Right forelimb (tissue), 1 donor: Measurements from ENCODE around the gene OR10H5.
A peak's percentile ranks its signal among the peaks of the same experiment; 100 is the strongest.
"Not testable (repeated sequence)": the region's sequence is repeated elsewhere in the genome, so short reads cannot be mapped to it uniquely, and the experiment has no call there.

Experiments used
- DNase-seq: peaks from one replicate; pipeline ENCODE4 v3.0.0-alpha.2; 2018

OR10H5 gene, protein sequence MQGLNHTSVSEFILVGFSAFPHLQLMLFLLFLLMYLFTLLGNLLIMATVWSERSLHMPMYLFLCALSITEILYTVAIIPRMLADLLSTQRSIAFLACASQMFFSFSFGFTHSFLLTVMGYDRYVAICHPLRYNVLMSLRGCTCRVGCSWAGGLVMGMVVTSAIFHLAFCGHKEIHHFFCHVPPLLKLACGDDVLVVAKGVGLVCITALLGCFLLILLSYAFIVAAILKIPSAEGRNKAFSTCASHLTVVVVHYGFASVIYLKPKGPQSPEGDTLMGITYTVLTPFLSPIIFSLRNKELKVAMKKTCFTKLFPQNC

GRCh38 chr19:15787611-15788155 lies at the start of gene OR10H5:
Gene OR10H5 (plus strand): TSS chr19:15787661. CDS start chr19:15794049, 6,388 bp downstream.
- DNase-seq: no peak

- no peak for DNase-seq
Measured at GRCh38 chr19:15737722-15738121, 49.7 kb upstream of the OR10H5 start, which contains the start of gene OR10H3. Gene OR10H3 (plus strand): TSS chr19:15737985. CDS start chr19:15741393, 3,408 bp downstream.

- no peak for DNase-seq
Measured at GRCh38 chr19:15740785-15741184, 46.7 kb upstream of the OR10H5 start.

DNA sequence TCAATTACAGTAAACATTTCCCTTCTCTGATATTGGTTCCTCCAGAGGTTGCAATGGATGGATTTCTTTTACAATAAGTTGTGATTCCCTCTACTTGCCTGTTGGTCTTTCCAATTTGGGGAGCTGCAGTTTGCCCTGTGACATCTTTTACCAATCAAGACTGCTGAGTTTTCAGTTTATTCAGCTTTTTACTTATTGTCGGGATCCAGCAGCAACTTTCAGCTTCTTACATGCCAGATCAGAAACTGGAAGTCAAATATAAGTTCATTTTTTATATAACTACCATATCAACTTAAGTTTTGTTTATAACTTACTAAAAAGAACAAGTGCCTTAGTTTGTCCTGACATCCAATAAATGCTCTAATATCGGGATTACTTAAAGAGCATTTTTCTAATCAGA lies 39.2 kb upstream of the OR10H5 start:
- DNase-seq: no peak

DNA sequence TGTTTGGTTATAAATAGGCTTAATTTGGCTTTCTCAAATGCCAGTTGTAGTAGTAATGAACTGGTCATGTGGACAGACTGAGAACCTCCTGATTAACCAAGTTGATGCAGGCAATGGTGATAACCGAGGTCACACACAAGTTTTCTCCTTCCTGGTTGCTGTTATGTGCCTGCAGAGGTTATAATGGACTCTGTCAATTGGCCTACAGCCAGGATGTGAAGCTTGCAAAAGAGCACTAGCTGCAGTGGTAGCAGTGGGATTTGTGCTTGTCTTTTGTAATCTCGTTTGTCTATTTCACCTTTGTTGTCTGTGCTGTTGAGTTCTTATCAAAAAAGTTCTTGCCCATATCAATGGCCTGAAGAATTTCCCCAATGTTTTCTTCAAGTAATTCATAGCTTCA lies 29.1 kb upstream of the OR10H5 start:
- DNase-seq: no peak

DNA sequence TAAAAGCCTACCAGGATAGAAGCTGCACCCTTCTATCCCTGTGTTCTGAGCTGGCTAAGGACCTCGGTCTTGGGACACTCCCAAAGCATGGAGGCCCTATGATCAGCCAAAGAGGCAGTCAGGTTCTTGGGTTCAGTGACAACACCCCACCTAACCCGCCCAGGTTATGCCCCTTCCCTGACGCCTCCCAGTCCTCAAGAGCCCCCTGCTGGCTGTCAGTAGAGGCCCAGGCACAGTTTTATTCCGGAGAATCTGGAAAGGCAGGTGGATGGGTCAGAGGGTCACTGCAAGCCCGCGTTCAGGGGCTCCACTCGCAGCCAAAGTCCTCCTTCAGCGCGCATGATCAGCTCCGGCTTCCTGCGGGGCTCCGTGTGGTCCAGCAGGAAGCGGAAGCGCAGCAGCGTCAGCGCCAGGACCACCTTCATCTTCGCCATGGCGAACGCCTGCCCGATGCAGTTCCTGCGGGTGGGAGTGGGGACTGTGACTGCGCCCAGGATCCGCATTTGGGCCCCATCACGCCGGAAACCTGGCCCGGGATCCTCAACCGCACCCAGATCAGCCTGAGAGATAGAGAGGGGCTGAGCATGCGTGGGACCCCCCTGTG lies 27.4 kb upstream of the OR10H5 start:
- DNase-seq: no peak

- DNase-seq: no peak
Measured at GRCh38 chr19:15769586-15769985, 17.9 kb upstream of the OR10H5 start.

DNA sequence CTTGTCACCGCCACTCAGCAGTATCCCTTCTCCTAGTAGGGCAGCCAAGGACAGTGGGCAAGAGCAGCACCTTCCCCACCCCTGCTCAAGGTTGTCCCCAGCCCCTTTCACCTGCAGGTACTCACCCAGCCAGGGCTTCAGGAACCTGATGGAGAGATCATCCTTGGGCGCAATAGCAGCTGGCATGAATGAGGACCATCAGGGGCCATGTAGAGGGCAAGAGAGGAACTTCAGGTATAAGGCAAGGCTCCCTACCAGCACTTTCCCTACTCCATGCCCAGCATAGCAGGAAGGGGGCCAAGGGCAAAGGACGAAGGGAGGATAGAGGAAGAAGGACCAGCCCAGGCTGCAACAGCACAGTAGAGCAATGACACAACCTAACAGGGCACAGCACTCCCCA lies 13.3 kb upstream of the OR10H5 start:
- not testable (repeated sequence) for DNase-seq

GRCh38 chr19:15775249-15775648 lies 12.2 kb upstream of the OR10H5 start:
- DNase-seq: no peak

- no peak for DNase-seq
Measured at GRCh38 chr19:15776264-15776663, 11.2 kb upstream of the OR10H5 start.

DNA sequence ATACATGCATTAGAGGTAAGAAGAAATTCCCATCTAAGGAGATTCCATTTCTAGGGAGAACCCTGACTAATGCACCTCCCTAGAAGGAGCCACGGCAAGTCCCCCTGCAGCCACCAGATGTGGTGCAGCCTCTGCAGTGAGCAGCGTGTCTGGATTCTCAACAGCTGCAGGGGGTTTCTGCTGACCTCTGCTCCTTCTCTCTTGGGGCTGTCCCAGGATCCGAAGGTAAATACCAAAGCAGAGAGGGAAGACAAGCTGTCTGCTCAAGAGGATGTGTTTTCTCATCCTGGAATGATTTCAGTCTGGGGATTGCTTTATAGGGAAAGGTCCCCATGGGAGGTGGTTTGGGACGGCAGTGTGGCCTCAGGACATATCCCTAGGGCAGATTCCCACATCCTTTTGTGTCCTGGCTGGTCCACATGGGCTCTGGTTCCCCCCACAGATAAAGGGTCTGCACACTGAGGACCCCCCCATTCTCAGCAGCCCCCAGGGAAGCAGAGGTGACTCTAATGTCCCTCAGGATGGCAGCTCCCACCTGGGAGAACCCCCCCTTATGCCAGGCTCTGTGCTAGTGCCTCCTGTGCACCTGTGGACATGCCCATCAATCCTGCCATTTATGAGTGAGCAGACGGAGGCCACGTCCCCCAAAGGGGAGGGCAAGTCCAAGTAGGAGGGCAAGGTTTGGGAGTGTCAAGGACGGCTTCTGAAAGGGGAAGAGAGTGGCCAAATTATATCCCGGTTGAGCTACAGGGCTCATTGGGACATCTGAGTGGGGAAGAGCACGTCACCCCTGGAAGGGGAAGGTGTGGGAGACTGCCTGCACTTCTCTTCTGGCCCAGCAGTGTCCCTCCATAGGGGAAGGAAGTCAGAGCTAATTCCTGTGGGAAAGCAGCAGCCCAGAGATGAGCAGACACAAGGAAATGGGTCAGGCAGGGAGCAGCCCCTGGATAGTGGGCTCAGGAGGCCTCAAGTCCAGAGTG lies 10.2 kb upstream of the OR10H5 start:
- no peak for DNase-seq

DNA sequence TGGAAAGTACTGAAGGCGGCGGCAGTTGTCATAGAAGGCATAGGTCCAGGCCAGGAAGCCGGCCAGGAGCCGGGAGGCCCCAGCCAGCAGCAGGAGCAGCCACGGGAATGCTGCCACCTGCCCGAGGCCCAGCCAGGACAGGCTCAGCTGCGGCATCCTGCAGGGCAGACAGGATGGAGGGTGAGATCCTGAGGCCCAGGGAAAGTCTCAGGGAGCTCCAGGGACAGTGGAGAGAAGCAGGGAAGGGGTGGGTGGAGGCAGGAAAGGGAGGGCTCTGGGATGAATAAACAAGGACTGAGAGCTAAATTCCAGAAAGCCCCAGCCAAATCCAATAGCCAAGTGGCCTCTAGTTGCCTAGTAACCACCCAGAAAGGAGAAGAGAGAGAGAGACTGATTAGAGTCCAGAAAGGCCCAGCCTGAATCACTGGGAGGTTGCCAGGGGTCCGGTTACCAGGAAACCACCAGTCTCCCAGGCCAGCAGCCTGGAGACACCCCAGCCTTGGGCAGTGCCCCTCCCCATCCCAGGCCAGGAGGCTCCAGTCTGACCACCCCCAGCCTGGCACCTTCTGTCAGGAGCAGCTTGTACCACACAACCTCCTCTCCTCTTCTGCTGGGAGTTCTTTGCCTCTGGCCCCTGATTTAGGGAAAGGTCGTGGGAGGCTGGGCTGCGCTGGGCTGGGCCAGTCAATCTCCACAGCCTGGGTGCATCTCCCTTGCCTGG lies 7.5 kb upstream of the OR10H5 start:
- peak; percentile 88 for DNase-seq

GRCh38 chr19:15780610-15781418 lies 6.6 kb upstream of the OR10H5 start:
- DNase-seq: peak; percentile 56

- DNase-seq: no peak
Measured at GRCh38 chr19:15781661-15782060, 5.8 kb upstream of the OR10H5 start.

DNA sequence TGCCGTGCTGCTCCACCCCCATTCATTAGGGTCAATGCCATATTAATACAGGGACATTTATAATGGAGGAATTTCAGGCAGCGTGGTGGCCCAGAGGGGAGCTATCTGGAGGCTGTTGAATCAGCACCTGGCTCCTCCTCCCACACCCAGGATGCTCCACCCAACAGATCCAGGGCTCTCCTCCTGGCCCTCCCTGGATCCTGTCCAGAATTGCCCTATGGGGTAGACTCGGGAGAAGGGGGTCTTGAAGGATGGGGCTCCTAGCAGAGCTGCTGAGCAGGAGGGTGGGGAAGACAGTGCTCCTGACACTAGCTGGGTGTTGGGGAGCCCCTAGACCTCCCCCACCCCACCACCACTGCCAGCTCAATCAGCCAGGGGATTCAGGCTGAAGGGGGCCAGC lies 5.2 kb upstream of the OR10H5 start:
- no peak for DNase-seq

- not testable (repeated sequence) for DNase-seq
Measured at GRCh38 chr19:15782896-15783295, 4.6 kb upstream of the OR10H5 start.

GRCh38 chr19:15788594-15789270 lies 1.3 kb downstream of the OR10H5 start:
- DNase-seq: no peak

DNA sequence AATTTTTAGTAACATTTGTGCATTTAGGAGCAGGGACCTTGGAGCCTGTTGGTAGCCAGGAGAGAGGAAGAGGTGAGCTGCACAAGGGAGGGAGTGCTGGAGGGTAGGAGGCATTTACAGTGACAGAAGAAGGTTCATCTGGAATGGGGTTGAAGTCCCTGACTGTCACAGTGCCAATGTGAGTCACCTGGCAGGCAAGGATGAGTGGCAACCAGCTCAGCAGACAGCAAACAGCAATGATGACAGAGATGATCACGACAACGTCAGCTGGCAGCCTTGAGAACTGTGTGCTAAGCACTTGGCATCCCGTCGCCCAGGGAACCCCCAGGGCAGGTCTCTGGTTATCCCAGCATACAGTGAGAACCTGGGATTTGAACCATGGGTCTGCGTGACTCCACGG lies 2.6 kb downstream of the OR10H5 start:
- no peak for DNase-seq

DNA sequence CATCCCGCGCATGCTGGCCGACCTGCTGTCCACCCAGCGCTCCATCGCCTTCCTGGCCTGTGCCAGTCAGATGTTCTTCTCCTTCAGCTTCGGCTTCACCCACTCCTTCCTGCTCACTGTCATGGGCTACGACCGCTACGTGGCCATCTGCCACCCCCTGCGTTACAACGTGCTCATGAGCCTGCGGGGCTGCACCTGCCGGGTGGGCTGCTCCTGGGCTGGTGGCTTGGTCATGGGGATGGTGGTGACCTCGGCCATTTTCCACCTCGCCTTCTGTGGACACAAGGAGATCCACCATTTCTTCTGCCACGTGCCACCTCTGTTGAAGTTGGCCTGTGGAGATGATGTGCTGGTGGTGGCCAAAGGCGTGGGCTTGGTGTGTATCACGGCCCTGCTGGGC lies 6.8 kb downstream of the OR10H5 start:
- DNase-seq: not testable (repeated sequence)

GRCh38 chr19:15810335-15810734 lies 22.9 kb downstream of the OR10H5 start:
- no peak for DNase-seq

- no peak for DNase-seq
Measured at GRCh38 chr19:15811476-15811875, 24.0 kb downstream of the OR10H5 start.
